ENCODE data around the gene PDE9A.

GRCh38 chr21:42654179-42654912, 925 bp downstream of the PDE9A start:
- TF ChIP-seq TAF1 (IDR thresholded peaks at IDR 0.05; ENCODE audit: borderline replicate concordance, insufficient read depth, low read length): no peak
- TF ChIP-seq REST (IDR thresholded peaks at IDR 0.05; ENCODE audit: insufficient read depth in 1 of 2, low read depth in 2 of 2, low read length in 2 of 2): no peak
- TF ChIP-seq POLR2AphosphoS5 (IDR thresholded peaks at IDR 0.05; ENCODE audit: low read depth, low read length): no peak
